ENCODE measurements around the gene NEDD4L. TPM values are rescaled to one million over a fixed set of nuclear protein-coding genes. Genes with fewer than 3 reads are reported as not detected.

The NEDD4L gene
- polyA plus RNA-seq, 1 of the 3 experiments (the other 2 are of a cell fraction), result 13.2 TPM

GRCh38 chr18:58385472-58385871, 341.4 kb downstream of the NEDD4L start:
- peaks cover 0 to 2% of the 10 kb centered on the region in 2 experiments; a peak in 1 of 4 replicates for H3K4me1 ChIP-seq (ENCODE audit: control insufficient read depth in 1 of 2, insufficient read depth in 2 of 2, low read depth in 1 of 2, low read length in 1 of 2)
- H3K9ac ChIP-seq, result no peak overlapping the region
- POLR2A ChIA-PET, result no interaction called here
- H3K36me3 ChIP-seq (replicated peaks in 1 of 2; ENCODE audit: control insufficient read depth in 1 of 2, insufficient read depth in 2 of 2, low read length in 1 of 2), result peaks cover 0 to 2% of the 10 kb centered on the region in 2 experiments
- no peak overlapping the region for H3K4me2 ChIP-seq
- WGBS (ENCODE audit: low lambda C conversion rate), result 93% methylated on average over 13 of the region's 13 CpGs
- no peaks in the 10 kb centered on the region for H3K9me3 ChIP-seq
- TF ChIP-seq RAD21 (IDR thresholded peaks at IDR 0.05; ENCODE audit: low read length), result no peak
- TF ChIP-seq USF1 (IDR thresholded peaks at IDR 0.05; ENCODE audit: borderline replicate concordance, low read depth), result no peak
- no peak for TF ChIP-seq PBX3 (IDR thresholded peaks at IDR 0.05)
- no peak for TF ChIP-seq SMC3 (IDR thresholded peaks at IDR 0.05; ENCODE audit: low read depth, low read length)
- TF ChIP-seq EP300 (IDR thresholded peaks at IDR 0.05; ENCODE audit: borderline replicate concordance in 1 of 2, low read depth in 1 of 2, low read length in 1 of 2), result no peak
- no peak for TF ChIP-seq ELF1 (IDR thresholded peaks at IDR 0.05)
- TF ChIP-seq REST (IDR thresholded peaks at IDR 0.05; ENCODE audit: low read depth, low read length), result no peak
- H3K27ac ChIP-seq (ENCODE audit: low read depth in 2 of 2, low read length in 1 of 2), result no peak overlapping the region
- H4K20me1 ChIP-seq (ENCODE audit: insufficient read depth), result no peaks in the 10 kb centered on the region
- CTCF ChIA-PET, result no interaction called here
- no peaks in the 10 kb centered on the region for H3K79me2 ChIP-seq (ENCODE audit: insufficient read depth)
- no peaks in the 10 kb centered on the region for H3K9me2 ChIP-seq
- H3K27me3 ChIP-seq (ENCODE audit: insufficient read depth), result no peaks in the 10 kb centered on the region
- H3K4me3 ChIP-seq (ENCODE audit: low read depth in 2 of 2, low read length in 1 of 2), result no peak overlapping the region
- DNase-seq, result no peak
- H2AFZ ChIP-seq (ENCODE audit: low read depth), result no peak overlapping the region
- H3F3A ChIP-seq (replicated peaks; ENCODE audit: insufficient read depth), result no peaks in the 10 kb centered on the region

GRCh38 chr18:58386780-58387179, 342.8 kb downstream of the NEDD4L start:
- ChIA-PET POLR2A (no interaction called here), CTCF (interaction anchor here (0.6 kb wide), 1 partner anchor 110 kb away, joined by 4 read pairs; no protein-coding TSS in a partner anchor)
- no peak overlapping the region for H3K4me3 ChIP-seq (ENCODE audit: low read depth in 2 of 2, low read length in 1 of 2)
- H3K27me3 ChIP-seq (ENCODE audit: insufficient read depth), result no peaks in the 10 kb centered on the region
- H3K4me1 ChIP-seq (ENCODE audit: control insufficient read depth in 1 of 2, insufficient read depth in 2 of 2, low read depth in 1 of 2, low read length in 1 of 2), result peaks cover 0 to 13% of the 10 kb centered on the region in 2 experiments; a peak in 1 of 4 replicates
- H2AFZ ChIP-seq (ENCODE audit: low read depth), result no peak overlapping the region
- H3K27ac ChIP-seq (ENCODE audit: low read depth in 2 of 2, low read length in 1 of 2), result no peak overlapping the region
- H4K20me1 ChIP-seq (ENCODE audit: insufficient read depth), result no peaks in the 10 kb centered on the region
- H3F3A ChIP-seq (replicated peaks; ENCODE audit: insufficient read depth), result no peaks in the 10 kb centered on the region
- no peak overlapping the region for H3K4me2 ChIP-seq
- H3K79me2 ChIP-seq (ENCODE audit: insufficient read depth), result no peaks in the 10 kb centered on the region
- no peak overlapping the region for H3K9ac ChIP-seq
- no peaks in the 10 kb centered on the region for H3K9me3 ChIP-seq
- H3K36me3 ChIP-seq (replicated peaks in 1 of 2; ENCODE audit: control insufficient read depth in 1 of 2, insufficient read depth in 2 of 2, low read length in 1 of 2), result peaks cover 0 to 4% of the 10 kb centered on the region in 2 experiments
- no peaks in the 10 kb centered on the region for H3K9me2 ChIP-seq
- no peak for DNase-seq
- 97% methylated on average over 14 of the region's 14 CpGs for WGBS (ENCODE audit: low lambda C conversion rate)
- TF ChIP-seq GABPA (IDR thresholded peaks at IDR 0.05; ENCODE audit: low read depth) (no peak), NRF1 (IDR thresholded peaks at IDR 0.05; ENCODE audit: low read depth, low read length) (no peak), RXRA (IDR thresholded peaks at IDR 0.05; ENCODE audit: borderline replicate concordance, low read depth) (no peak), TAF1 (IDR thresholded peaks at IDR 0.05; ENCODE audit: borderline replicate concordance, low read depth, low read length) (no peak), JUND (IDR thresholded peaks at IDR 0.05) (no peak), CHD2 (IDR thresholded peaks at IDR 0.05; ENCODE audit: low read length, partially characterized antibody) (no peak), EP300 (IDR thresholded peaks at IDR 0.05; ENCODE audit: borderline replicate concordance in 1 of 2, low read depth in 1 of 2, low read length in 1 of 2) (no peak), FOXJ3 (CRISPR knock-in tag; IDR thresholded peaks at IDR 0.05) (no peak), ELF1 (IDR thresholded peaks at IDR 0.05) (no peak), GATA2 (CRISPR knock-in tag; IDR thresholded peaks at IDR 0.05) (no peak), POLR2AphosphoS5 (IDR thresholded peaks at IDR 0.05; ENCODE audit: low read depth, low read length) (no peak), SMC3 (IDR thresholded peaks at IDR 0.05; ENCODE audit: low read depth, low read length) (no peak), PBX3 (IDR thresholded peaks at IDR 0.05) (no peak), MEF2A (IDR thresholded peaks at IDR 0.05; ENCODE audit: borderline replicate concordance, low read depth) (no peak), REST (IDR thresholded peaks at IDR 0.05; ENCODE audit: low read depth, low read length) (no peak)

Data from SK-N-SH (cell line).